VCaP (cell line): ENCODE measurements around the gene NKAIN2.
"Not testable (repeated sequence)": the region's sequence is repeated elsewhere in the genome, so short reads cannot be mapped to it uniquely, and the experiment has no call there.

Source experiments
- H3K27ac ChIP-seq: fragments of 450-650 bp; 2 replicates; pipeline ENCODE4 v1.5.1; 2017
- CTCF ChIP-seq: fragments of 450-650 bp; conservative IDR thresholded peaks from 2 replicates; pipeline ENCODE4 v1.5.1; 2017; ENCODE audit warnings: mild to moderate bottlenecking, moderate library complexity

The NKAIN2 gene

GRCh38 chr6:123986938-123987337 lies 183.3 kb downstream of the NKAIN2 start:
- TF ChIP-seq CTCF, result no peak
- no peak overlapping the region for H3K27ac ChIP-seq

GRCh38 chr6:123989918-123990317 lies 186.3 kb downstream of the NKAIN2 start:
- H3K27ac ChIP-seq, result not testable (repeated sequence)

GRCh38 chr6:123990376-123990775 lies 186.7 kb downstream of the NKAIN2 start:
- no peak overlapping the region for H3K27ac ChIP-seq
- TF ChIP-seq CTCF, result no peak

GRCh38 chr6:123994168-123994567 lies 190.5 kb downstream of the NKAIN2 start:
- TF ChIP-seq CTCF, result no peak
- no peak overlapping the region for H3K27ac ChIP-seq

GRCh38 chr6:123994891-123995635 lies 191.4 kb downstream of the NKAIN2 start:
- TF ChIP-seq CTCF, result no peak
- H3K27ac ChIP-seq, result no peak overlapping the region

GRCh38 chr6:123997223-123997622 lies 193.6 kb downstream of the NKAIN2 start:
- no peak overlapping the region for H3K27ac ChIP-seq
- TF ChIP-seq CTCF, result no peak

GRCh38 chr6:124002377-124003081 lies 198.9 kb downstream of the NKAIN2 start:
- no peak for TF ChIP-seq CTCF
- H3K27ac ChIP-seq, result no peak overlapping the region

- no peak overlapping the region for H3K27ac ChIP-seq
- no peak for TF ChIP-seq CTCF
Measured at GRCh38 chr6:124007266-124007665, 203.6 kb downstream of the NKAIN2 start.
